Fibroblast of skin of right quadriceps (primary cell): ENCODE results near the gene PYGB.

Source experiments
- DNase-seq: peaks from one replicate; pipeline ENCODE4 v3.0.0-alpha.2; 2013

The PYGB gene

DNA sequence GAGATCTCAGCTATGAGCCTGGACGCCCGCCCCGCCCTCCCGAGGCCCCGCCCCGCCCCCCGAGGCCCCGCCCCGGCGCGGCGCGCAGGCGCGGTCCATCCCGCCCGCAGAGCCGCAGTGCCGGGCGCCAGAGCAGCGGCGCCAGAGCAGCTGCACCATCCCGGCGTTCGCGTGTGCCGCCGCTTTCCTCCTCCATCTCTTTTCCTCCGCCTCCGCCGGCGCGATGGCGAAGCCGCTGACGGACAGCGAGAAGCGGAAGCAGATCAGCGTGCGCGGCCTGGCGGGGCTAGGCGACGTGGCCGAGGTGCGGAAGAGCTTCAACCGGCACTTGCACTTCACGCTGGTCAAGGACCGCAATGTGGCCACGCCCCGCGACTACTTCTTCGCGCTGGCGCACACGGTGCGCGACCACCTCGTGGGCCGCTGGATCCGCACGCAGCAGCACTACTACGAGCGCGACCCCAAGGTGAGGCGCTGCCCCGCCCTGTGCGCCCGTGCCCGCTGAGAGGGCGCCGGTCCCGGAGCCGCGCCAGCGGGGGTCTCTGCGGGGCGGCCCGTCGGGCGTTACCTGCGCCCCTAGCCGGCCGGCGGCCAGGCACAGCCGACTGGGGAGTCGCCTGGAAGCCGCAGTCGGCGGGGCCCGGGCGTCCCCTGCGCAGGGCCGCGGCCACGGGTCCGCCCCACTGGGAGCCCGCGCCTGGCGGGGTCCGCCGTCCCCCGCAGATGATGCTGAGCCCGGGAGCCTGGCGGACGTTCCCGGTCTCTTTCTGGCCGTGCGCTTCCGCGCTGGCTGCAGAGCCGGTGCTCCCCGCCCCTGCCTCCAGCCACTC, at the start of gene PYGB:
Gene PYGB, plus strand, starts transcription at position 130 of the 830 bp plus-strand sequence. Its CDS starts 94 bp downstream, at position 224.
- DNase-seq: peak; percentile 84

DNA sequence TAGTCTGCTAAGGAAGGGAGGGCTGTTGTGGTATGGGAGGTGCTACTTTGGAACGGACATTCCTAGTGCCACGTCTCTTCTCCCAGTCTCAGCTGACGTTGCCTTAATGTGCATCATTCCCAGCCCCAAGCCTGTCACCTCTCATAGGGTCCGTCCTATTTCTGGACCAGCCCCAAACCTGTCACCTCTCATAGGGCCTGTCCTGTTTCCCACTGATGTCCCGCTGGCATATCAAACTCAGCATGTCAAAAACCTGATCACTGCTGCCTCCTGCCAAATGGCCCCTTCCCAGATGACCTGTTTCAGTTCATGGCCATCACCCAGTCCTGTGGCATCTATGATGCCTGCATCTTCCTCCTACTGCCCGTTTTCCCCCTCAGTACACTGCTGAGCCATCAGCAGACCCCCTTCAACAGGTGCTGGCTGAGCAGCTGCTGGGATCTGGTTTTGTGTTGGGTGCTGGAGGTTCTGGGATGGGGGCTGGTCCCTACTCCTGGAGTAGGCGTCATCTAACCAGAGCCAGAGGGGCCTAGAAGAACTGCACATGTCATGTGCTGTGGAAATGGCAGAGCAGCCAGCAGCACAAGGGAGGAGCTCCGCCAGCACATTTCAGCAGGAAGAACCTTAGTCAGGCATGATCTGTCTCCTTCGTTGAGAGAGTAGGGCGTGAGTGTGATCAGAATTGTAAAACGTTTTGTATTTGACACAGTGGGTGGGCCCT, 49.1 kb upstream of the PYGB start:
- no peak for DNase-seq

DNA sequence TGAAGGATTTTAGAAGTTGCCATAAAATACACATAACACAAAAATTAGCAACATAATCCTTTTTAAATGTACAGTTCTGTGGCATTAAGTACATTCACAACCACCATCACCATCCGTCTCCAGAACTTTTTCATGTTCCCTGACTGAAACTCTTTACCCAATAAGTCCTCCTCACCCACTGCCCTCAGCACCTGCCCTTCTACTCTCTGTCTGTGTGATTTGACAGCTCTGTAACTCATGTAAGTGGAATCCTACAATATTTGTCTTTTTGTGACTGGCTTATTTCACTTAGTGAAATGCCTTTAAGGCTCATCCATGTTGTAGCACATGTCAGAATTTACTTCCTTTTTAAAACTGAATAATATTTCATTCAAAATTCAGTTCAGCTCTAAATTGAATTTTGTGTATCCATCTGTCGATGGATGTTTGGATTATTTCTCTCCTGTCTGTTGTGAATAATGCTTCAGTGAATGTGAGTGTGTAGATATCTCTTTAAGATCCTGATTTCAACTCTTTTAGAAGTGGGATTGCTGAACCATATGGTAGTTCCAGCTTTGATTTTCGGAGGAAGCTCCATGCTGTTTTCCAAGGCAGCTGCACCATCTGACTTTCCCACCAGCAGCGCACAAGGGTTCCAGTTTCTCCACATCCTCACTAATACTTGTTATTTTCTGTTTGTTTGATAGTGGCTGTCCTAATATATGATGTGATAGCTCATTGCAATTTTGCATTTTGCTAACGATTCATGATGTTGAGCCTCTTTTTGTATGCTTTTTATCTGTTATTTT, 48.2 kb upstream of the PYGB start:
- no peak for DNase-seq

DNA sequence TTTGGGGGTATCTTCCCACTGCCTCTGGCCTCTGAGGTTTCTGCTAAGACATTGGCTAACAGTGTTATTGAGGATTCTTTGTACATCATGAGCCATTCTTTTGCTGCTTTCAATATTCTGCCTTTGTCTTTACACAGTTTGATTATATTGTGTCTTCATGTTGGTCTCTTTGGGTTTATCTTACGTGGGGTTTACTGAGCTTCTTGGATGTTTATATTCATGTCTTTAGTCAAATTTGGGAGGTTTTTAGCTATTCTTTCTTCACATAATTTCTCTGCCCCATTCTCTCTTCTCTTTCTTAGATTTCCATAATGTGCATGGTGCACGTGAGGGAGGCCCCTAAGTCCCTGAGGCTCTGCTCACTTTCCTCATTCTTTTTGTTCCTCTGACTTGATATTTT, 44.8 kb upstream of the PYGB start:
- DNase-seq: no peak

DNA sequence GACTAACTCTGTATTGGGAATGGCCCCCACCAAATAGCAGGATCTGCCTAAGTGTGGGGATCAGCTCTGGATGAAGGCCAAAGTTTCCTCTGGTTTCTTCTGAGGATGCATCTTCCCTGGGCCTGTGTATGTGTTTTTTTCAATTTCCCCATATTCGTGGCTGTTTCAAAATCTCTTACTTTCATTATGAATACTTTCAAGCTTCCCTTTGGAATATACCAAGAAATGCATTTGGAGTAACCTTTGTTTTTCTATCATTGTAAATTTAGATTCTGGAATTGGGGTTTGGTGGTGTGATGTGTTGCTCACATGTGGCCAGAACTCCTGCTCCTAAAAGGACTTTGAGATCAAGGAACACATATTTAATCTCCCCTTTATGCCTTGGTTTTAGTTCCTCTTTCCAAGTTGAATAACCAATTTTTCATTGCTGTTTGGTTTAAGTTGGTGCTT, 44.0 kb upstream of the PYGB start:
- DNase-seq: no peak

DNA sequence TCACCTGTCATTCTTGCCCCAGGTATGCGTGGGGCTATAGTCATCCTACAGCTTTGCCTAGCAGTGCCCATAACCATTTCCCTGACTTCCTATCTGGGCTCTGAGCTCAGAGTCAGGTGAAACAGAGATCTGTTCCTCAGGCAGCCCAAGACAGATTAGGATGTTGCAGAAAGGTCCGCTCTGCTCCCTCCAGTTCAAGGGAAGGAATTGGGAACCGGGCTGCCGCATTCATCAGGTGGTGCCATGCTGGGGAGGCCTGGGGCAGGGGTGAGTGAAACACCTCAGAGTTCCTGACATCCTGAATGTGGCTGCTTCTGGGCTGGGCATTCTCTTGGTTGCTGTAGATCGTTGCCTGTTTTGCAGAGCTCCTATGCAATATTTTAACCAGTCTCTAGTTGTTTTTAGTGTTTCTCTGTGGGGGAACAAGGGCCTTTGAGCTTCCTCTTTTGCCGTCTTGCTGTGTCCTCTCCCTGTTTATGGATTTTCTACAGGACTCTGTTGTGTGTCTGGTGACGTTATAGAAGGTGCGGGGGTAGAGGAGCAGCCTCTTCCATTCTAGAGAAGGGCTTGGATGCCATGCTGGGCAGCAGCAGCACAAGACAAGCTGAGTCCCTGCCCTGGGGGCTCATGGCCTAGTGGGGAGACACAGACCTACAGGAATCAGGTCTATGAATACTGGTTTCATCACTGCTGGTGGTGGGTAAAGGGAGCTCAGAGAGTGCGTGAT, 43.2 kb upstream of the PYGB start:
- no peak for DNase-seq

DNA sequence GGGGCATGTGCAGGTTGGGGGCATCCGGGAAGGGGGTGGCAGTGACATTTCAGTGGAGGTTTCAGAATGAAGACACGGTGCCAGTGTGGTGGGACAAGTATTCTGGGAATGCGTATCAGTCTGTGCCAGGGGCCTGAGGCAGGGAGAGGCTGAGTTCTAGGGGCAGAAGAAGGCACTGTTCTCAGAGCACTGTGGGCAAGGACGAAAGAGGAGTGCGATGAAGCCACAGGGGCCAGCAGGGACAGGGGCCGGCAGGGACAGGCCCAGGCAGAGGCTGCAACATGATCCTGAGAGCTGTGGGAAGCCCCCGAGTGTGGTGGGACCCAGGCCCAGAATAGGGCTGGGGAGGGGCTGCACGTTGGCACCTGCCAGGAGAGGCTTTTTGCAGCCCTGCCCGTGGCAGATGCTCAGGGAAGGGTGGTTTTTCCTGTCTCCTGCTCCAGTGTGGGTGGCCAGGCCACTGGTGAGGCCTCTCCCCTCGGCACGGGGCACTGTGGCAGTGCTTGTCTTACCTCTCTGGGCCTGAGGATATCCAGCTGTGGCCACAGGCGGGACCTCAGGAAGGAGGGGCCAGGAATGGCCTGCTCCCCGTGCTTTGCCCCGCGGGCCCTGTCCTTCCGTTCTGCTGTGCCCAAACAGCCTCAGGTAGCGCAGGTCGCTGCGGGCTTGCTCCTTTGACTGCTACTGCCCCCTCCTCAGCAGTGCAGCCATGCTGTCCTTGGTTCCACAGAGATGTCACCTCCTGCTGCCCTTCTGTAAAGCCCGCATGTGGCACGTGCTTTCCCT, 42.4 kb upstream of the PYGB start:
- no peak for DNase-seq

DNA sequence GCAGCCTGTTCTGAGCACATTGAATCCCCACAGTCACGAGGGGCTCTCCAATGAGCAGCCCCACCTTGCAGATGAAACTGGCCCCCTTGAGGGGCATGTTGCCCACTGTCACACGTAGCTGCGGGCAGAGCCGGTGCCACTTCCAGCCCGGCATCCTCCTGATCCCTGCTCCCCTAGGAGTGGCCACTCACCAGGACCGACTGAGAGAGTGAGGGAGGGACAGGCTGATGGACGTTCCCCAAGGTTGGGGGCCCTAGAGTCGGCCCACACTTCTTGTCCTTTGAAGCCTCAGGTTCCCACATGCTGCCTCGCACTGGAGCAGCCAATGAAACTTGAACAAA, 41.9 kb upstream of the PYGB start:
- DNase-seq: no peak

DNA sequence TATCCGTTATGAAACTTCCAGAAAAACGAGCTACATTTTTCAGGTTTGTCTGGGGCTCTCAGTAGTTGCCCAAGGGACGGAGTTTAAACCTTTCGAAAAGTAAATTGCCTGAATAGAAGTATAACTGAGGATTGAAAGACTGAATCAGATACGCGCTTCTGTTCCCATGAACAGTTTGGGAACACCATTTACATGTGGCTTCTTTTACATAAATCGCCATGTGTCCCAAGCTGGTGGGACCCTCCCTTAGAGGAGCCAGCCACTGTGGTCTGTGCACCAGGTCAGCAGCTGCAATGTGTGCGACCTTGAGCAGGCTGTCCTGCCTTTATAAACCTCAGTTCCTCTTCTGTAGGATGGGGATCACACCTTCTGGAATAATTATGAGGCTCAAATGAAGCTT, 41.3 kb upstream of the PYGB start:
- DNase-seq: no peak

DNA sequence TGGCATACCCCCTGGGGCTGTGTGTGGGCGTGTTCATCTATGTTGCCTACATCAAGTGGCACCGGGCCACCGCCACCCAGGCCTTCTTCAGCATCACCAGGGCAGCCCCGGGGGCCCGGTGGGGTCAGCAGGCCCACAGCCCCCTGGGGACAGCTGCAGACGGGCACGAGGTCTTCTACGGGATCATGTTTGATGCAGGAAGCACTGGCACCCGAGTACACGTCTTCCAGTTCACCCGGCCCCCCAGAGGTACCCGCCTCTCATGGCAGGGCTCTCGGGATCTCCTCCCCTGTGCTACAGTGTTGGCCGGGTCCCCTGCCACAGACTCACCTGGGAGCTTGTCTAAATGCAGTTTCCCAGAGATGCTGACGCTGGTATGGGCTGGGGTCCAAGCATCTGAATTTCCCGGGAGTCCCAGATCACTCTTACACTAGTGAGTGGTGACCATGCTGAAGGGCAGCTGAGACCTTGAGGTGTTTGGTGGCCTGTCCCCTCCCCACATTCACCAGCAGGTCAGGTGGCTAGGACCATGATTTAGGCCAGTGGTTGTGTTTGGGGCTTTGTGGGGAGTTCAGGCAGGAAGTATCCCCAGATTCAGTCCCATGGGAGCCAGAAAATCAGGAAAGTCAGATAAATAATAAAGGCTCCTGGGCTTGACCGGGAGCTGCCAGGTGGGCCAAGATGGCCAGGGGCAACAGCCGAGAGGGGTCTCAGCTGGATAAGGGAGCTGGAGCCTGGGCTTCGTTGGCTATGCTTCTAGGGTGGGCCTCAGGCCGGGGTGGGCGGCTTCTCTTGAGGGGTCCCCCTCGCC, 40.5 kb upstream of the PYGB start:
- no peak for DNase-seq

DNA sequence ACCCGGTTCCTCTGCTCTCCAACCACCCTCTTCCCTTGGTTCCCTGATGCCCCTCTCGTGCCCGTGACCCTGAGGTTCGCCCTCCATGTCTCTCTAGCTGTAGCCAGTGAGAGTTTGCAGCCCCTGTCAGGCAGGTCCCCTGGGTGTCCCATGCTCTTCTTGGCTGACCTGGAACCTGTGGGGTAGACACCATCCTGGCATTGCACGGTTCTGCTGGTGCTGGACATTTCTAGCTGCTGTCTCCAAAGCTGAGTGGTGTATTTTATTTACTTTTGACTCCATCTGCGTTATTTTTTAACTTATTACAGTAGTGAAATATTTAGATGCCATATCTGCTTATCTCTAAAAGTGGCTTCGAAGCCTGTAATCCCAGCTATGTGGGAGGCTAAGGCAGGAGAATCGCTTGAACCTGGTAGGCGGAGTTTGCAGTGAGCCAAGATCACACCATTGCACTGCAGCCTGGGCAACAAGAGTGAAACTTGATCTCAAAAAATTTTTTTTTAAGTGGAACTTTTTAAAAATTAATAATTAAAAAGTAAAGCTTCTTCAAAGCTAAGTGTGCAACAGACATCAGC, 39.8 kb upstream of the PYGB start:
- no peak for DNase-seq

DNA sequence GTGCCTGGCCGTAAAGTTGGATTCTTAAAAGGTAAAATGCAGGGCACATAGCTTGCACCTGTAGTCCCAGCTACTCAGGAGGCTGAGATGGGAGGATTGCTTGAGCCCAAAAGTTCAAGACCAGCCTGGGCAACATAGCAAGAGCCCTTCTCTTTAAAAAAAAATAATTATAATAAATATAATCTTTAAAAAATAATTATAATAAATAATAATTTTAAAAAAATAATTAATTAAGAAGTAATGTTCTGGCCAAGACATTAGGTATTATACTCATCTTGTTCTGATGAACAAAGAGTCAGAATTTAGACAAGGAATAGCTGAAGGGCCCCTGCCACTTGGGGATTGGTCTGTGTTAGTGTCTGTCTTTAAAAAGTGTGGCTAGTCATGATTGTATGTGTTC, 38.5 kb upstream of the PYGB start:
- no peak for DNase-seq

DNA sequence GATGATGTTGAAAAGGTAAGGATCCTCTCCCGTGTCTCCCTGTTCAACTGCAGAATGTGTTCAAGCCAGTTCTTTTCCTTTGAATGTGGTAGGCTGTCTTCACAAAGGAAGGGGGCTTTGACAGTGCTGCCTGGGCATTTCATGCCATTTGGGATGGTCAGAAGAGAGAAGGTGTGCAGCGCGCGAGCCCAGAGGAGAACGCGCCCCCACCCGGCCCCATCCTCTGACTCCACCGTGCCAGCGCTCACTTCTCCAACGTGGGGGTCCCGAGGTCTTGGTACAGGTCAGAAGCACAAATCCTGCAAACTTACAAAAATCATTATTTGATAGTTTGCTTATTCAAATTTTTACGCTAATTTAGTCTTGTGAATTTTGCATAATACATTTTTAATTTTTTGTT, 38.0 kb upstream of the PYGB start:
- DNase-seq: no peak

DNA sequence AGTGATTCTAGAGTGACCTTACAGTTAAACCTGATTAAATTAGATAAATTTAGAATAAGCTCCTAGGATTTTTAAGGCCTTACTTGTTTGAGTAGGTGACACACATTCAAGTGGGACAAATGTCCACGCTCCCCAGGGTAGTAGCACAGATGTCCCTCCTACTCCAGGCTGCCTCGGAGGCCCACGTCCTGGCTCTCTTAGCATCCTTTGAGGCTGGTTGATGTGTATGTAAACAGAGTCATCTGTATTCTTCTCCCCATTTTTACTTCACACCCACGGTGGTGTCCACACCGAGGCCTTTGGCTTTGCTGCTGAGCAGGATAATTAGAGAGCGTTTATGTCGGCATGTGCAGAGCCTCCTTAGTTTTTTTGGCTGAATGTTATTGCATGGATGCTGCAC, 36.6 kb upstream of the PYGB start:
- DNase-seq: no peak

DNA sequence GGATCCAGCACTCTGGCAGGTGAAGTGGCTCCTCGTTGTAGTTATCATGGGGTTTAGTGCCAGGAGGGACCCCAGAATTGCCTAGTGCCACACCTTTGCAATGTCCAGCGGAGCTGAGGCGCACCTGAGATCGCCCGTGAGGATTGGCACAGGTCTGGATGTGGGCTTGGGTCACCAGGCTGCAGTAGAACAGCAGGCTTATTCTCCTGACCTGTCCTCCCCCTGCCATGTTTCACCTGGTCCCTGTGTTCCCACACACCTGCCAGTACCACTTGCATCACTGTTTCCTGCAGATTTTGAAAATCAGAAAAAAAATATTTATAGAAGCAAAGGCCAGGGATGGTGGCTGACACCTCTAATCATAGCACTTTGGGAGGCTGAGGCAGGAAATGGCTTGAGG, 35.6 kb upstream of the PYGB start:
- no peak for DNase-seq

DNA sequence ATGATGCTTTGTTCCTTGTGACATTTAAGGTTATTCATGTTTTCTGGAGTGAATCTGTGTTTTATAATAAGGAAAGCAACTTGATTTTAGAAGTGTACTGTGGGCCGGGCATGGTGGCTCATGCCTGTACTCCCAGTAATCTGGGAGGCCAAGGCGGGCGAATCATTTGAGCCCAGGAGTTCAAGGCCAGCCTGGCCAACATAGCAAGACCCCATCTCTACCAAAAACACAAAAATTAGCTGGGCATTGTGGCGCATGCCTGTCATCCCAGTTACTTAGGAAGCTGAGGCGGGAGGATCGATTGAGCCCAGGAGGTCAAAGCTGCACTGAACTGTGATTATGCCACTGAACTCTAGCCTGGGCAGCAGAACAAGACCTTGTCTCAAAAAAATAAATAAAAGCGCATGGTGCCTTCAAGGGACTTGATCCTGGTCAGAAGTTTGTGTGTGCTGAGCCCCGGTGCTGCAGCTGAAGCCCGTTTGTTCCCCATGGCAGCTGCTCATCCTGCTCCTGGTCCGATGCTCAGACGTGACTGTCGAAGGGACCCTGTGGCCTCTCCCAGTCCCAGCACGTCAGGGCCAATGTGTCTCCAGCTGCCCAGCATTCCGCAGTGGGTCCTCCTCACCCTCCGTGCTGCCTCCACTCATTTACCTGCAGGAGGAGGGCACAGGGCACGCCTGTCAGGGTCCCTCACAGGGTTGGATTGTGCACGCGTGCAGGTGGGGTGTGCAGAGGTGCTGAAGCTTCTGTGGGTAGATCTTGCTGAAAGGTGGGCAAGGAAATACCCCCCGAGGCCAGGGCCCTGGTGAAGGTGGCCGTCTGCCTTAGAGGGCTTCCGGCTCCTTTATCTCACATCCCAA, 34.1 kb upstream of the PYGB start:
- no peak for DNase-seq

DNA sequence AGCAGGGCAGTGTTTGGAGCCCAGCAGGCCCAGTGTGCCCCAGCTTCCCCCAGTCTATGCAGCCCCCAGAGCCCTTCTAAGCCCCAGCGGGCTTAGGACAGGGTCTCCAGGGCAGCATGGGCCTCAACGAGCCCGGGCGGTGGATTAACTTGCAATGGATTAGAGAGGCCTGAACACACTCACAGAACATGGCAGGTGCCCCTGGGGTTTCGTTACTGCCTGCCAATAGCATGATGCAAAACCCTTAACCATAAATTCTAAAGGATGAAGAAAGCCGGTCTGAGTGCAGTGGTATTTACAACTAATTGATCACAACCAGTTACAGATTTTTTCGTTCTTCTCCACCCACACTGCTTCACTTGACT, 33.5 kb upstream of the PYGB start:
- DNase-seq: no peak

DNA sequence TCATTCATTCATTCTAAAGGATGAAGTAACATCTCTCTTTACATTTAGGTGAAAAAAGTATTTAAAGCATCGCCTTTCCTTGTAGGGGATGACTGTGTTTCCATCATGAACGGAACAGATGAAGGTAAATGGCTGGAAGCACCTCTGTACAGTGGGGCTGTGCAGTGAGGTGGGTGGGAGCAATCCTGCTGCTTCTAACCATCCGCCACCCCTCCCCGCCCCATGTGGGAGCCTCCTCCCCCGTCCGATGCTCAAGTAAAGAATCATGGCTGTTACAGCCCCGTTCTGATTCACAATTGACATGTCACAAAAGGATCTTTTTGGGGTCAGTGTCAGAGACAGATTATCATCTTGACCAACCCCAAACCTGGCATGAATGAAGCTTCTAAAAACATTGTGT, 33.1 kb upstream of the PYGB start:
- no peak for DNase-seq

DNA sequence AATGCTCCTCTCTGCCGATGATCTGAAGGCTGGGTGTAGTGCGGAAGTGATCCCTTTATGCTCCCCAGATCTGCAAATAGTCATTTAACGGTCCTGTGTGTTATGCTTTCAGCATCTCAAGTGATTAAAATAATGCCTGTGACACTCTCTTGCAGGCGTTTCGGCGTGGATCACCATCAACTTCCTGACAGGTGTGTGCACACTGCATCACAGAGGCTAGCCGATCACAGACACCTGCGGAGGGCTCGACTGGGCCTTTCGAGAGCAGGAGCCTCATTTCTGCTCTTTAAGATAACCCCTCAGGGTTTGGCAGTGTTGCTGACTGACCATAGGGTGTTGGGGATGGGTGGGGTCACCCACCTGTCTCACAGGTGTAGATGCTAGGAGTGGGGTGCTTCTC, 32.4 kb upstream of the PYGB start:
- no peak for DNase-seq
